T follicular helper cell (primary cell): ENCODE measurements around the gene NBPF11.
"Not testable (repeated sequence)": the region's sequence is repeated elsewhere in the genome, so short reads cannot be mapped to it uniquely, and the experiment has no call there.

ENCODE experiments used
- DNase-seq: peaks from one replicate; pipeline ENCODE4 v3.0.0-alpha.2; 2020; ENCODE audit warnings: low read depth
- total RNA-seq, 2 experiments: gene quantifications; one replicate each; lab custom pipeline; 2026; lab: John Stamatoyannopoulos, UW

Gene NBPF11
- total RNA-seq: 10.3 to 25.1 reads per million in 2 experiments

GRCh38 chr1:148151911-148152656 is at the start of gene NBPF11:
TSS of gene NBPF11 (minus strand) at chr1:148152281. CDS start at chr1:148127003, 25,278 bp downstream.
- peak; percentile 66 for DNase-seq

GRCh38 chr1:148197396-148197795 is 45.3 kb upstream of the NBPF11 start:
- not testable (repeated sequence) for DNase-seq

GRCh38 chr1:148196949-148197348 is 44.9 kb upstream of the NBPF11 start:
- DNase-seq: not testable (repeated sequence)

GRCh38 chr1:148195115-148195514 is 43.0 kb upstream of the NBPF11 start:
- not testable (repeated sequence) for DNase-seq

- DNase-seq: not testable (repeated sequence)
These were observed 36.7 kb upstream of the NBPF11 start for GRCh38 chr1:148188768-148189167.

- DNase-seq: not testable (repeated sequence)
These were observed 26.6 kb upstream of the NBPF11 start for GRCh38 chr1:148178682-148179081.

GRCh38 chr1:148175414-148175813 is 23.3 kb upstream of the NBPF11 start:
- DNase-seq: not testable (repeated sequence)

- not testable (repeated sequence) for DNase-seq
These were observed 19.9 kb upstream of the NBPF11 start for GRCh38 chr1:148171995-148172394.

- no peak for DNase-seq
These were observed 14.7 kb upstream of the NBPF11 start for GRCh38 chr1:148166558-148167492.

GRCh38 chr1:148162363-148162762 is 10.3 kb upstream of the NBPF11 start:
- DNase-seq: no peak

GRCh38 chr1:148161053-148161901 is 9.2 kb upstream of the NBPF11 start:
- DNase-seq: no peak

- DNase-seq: no peak
These were observed 8.4 kb upstream of the NBPF11 start for GRCh38 chr1:148160343-148161052.

GRCh38 chr1:148160048-148160342 is 7.9 kb upstream of the NBPF11 start:
- DNase-seq: no peak

GRCh38 chr1:148158341-148159003 is 6.4 kb upstream of the NBPF11 start:
- no peak for DNase-seq

GRCh38 chr1:148157803-148158202 is 5.7 kb upstream of the NBPF11 start:
- DNase-seq: not testable (repeated sequence)

- DNase-seq: not testable (repeated sequence)
These were observed 3.6 kb upstream of the NBPF11 start for GRCh38 chr1:148155494-148156275.

- not testable (repeated sequence) for DNase-seq
These were observed 714 bp upstream of the NBPF11 start for GRCh38 chr1:148152795-148153194.

GRCh38 chr1:148151371-148151819 is 686 bp downstream of the NBPF11 start:
- not testable (repeated sequence) for DNase-seq

- DNase-seq: not testable (repeated sequence)
These were observed 1.1 kb downstream of the NBPF11 start for GRCh38 chr1:148150945-148151344.

GRCh38 chr1:148150014-148150413 is 2.1 kb downstream of the NBPF11 start:
- DNase-seq: not testable (repeated sequence)
